MCF 10A (cell line): ENCODE measurements around the gene CDC42EP5. TPM values are rescaled to one million over a fixed set of nuclear protein-coding genes. Genes with fewer than 3 reads are reported as not detected.

Experiments
- BruUV-seq: library from RNA; stranded (reverse); fragments of 400-500 nt; replicated peaks from 2 replicates; lab custom pipeline; 2021; lab: Mats Ljungman, UMichigan
- CTCF ChIA-PET: fragments of 300-600 bp; sonication (Branson Sonifier 250); formaldehyde crosslinking; extraction: SDS; loops from one replicate; lab custom pipeline; 2021; ENCODE audit warnings: antibody characterized with exemption, inconsistent platforms; lab: Yijun Ruan, JAX
- POLR2A ChIA-PET: fragments of 300-600, 350-650 bp; sonication (Branson Sonifier 250); formaldehyde crosslinking; extraction: SDS; loops from one replicate; lab custom pipeline; 2020; ENCODE audit warnings: antibody characterized with exemption, inconsistent platforms; lab: Yijun Ruan, JAX
- DNase-seq: peaks from one replicate; pipeline ENCODE4 v3.0.0-alpha.2; 2018; ENCODE audit not compliant: unreplicated experiment
- H3K27ac Mint-ChIP-seq: one replicate; pipeline ENCODE4 v1.8.0; 2022; ENCODE audit warnings: mild to moderate bottlenecking, low read depth, mixed read lengths; ENCODE audit not compliant: unreplicated experiment
- H3K27me3 Mint-ChIP-seq: one replicate; pipeline ENCODE4 v1.8.0; 2022; ENCODE audit warnings: mixed read lengths; ENCODE audit not compliant: insufficient read depth, unreplicated experiment
- H3K36me3 Mint-ChIP-seq: one replicate; pipeline ENCODE4 v1.8.0; 2022; ENCODE audit warnings: mild to moderate bottlenecking, moderate library complexity, mixed read lengths; ENCODE audit not compliant: insufficient read depth, unreplicated experiment
- H3K4me1 Mint-ChIP-seq: one replicate; pipeline ENCODE4 v1.8.0; 2022; ENCODE audit warnings: mixed read lengths; ENCODE audit not compliant: insufficient read depth, unreplicated experiment
- H3K4me3 Mint-ChIP-seq: one replicate; pipeline ENCODE4 v1.8.0; 2022; ENCODE audit warnings: mild to moderate bottlenecking, moderate library complexity, mixed read lengths; ENCODE audit not compliant: unreplicated experiment
- H3K9me3 Mint-ChIP-seq: one replicate; pipeline ENCODE4 v1.8.0; 2022; ENCODE audit warnings: mixed read lengths; ENCODE audit not compliant: unreplicated experiment
- CTCF ChIP-seq: fragments of 200-600 bp; IDR thresholded peaks from one replicate; pipeline ENCODE4 v1.8.0; 2022; ENCODE audit warnings: antibody characterized with exemption, mild to moderate bottlenecking; ENCODE audit not compliant: unreplicated experiment
- intact Hi-C: fragments of 100-400 bp; cut with micrococcal nuclease; formaldehyde crosslinking; loops from 2 replicates; pipeline ENCODE4 v1.14.1; 2022
- total RNA-seq: library from RNA; stranded (reverse); gene quantifications from 2 replicates; pipeline ENCODE4 v1.2.3, GENCODE V29; 2022

Gene CDC42EP5
- total RNA-seq, 1 experiment from 2014 or later, result 3.0 TPM

- Mint-ChIP-seq H3K27ac (no peak overlapping the region), H3K9me3 (no peaks in the 10 kb centered on the region), H3K27me3 (peaks cover 23% of the 10 kb centered on the region), H3K4me1 (no peaks in the 10 kb centered on the region), H3K36me3 (no peaks in the 10 kb centered on the region), H3K4me3 (no peak overlapping the region)
- intact Hi-C loops, result no loop called here
- ChIA-PET POLR2A (no interaction called here), CTCF (interaction anchor here (0.7 kb wide), 1 partner anchor 585 kb away, joined by 5 read pairs; no protein-coding TSS in a partner anchor)
- no peak for DNase-seq
- no peak for TF ChIP-seq CTCF
- no TSS peak for BruUV-seq
These were observed 9.8 kb upstream of the CDC42EP5 start for GRCh38 chr19:54482889-54483288.

- peak; percentile 59 for DNase-seq
- Mint-ChIP-seq H3K4me1 (no peaks in the 10 kb centered on the region), H3K9me3 (no peaks in the 10 kb centered on the region), H3K27me3 (peaks cover 23% of the 10 kb centered on the region), H3K27ac (no peak overlapping the region), H3K36me3 (no peaks in the 10 kb centered on the region), H3K4me3 (no peak overlapping the region)
- CTCF ChIA-PET, result interaction anchor here (0.6 to 2.1 kb wide), 38 partner anchors 9 to 1486 kb away, joined by 3 to 11 read pairs (median 4); partner anchors contain the start of genes LENG8 and LILRB4
- intact Hi-C loops, result loop anchor here (2.0 kb wide), 1 partner anchor 195 kb away; no protein-coding TSS in a partner anchor
- peak; percentile 55 for TF ChIP-seq CTCF
- BruUV-seq, result no TSS peak
- POLR2A ChIA-PET, result no interaction called here
These were observed 8.3 kb upstream of the CDC42EP5 start for GRCh38 chr19:54481326-54481930.

GRCh38 chr19:54480051-54480450 lies 7.0 kb upstream of the CDC42EP5 start:
- intact Hi-C loops, result loop anchor here (2.0 kb wide), 1 partner anchor 197 kb away; no protein-coding TSS in a partner anchor
- Mint-ChIP-seq H3K9me3 (no peaks in the 10 kb centered on the region), H3K4me3 (no peak overlapping the region), H3K36me3 (no peaks in the 10 kb centered on the region), H3K27me3 (peaks cover 10% of the 10 kb centered on the region), H3K4me1 (no peaks in the 10 kb centered on the region), H3K27ac (no peak overlapping the region)
- DNase-seq, result no peak
- no TSS peak for BruUV-seq
- no peak for TF ChIP-seq CTCF
- ChIA-PET CTCF (interaction anchor here (0.5 to 2.1 kb wide), 14 partner anchors 10 to 1563 kb away, joined by 3 to 9 read pairs (median 4); no protein-coding TSS in a partner anchor), POLR2A (no interaction called here)

- no peak overlapping the region for H3K4me3 Mint-ChIP-seq
- H3K27me3 Mint-ChIP-seq, result no peaks in the 10 kb centered on the region
- CTCF ChIA-PET, result interaction anchor here (0.6 to 3.5 kb wide), 25 partner anchors 9 to 1034 kb away, joined by 3 to 22 read pairs (median 3); no protein-coding TSS in a partner anchor
These were observed 5.7 kb upstream of the CDC42EP5 start for GRCh38 chr19:54478677-54479266.

More at GRCh38 chr19:54478677-54479266, 5.7 kb upstream of the CDC42EP5 start:
- no peak overlapping the region for H3K27ac Mint-ChIP-seq
- no peaks in the 10 kb centered on the region for H3K9me3 Mint-ChIP-seq
- peak; percentile 55 for DNase-seq
- H3K4me1 Mint-ChIP-seq, result no peaks in the 10 kb centered on the region
- H3K36me3 Mint-ChIP-seq, result no peaks in the 10 kb centered on the region
- intact Hi-C loops, result no loop called here
- TF ChIP-seq CTCF, result peak; percentile 60
- no TSS peak for BruUV-seq
- POLR2A ChIA-PET, result interaction anchor here (2.0 kb wide), 1 partner anchor 30 kb away, joined by 9 read pairs; the partner anchor contains the start of gene LENG8
